ENCODE measurements around the gene N4BP2L1. TPM values are rescaled to one million over a fixed set of nuclear protein-coding genes. Genes with fewer than 3 reads are reported as not detected.

N4BP2L1 gene
- total RNA-seq, 2 experiments from 2014 or later = 26.2 to 32.2 TPM

DNA sequence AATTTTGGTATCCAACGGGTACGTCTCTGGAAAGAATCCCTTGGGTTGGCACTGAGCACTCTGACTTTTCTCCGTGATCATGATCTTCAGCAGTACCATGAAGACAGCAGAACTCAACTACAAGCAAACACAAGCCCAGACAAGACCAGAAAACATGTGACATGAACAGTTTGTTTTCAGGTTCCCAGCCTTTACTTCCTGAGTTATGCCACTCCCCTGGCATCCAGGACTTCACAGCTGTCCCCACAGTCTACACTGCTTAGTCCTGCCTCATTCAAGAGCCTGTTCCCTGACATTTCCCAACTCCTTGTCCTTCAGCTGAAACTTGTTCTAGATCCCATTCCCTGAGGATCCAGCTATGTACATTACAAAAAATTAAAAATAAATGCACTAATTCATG, 4.9 kb upstream of the N4BP2L1 start:
- POLR2A ChIA-PET = no interaction called here

DNA sequence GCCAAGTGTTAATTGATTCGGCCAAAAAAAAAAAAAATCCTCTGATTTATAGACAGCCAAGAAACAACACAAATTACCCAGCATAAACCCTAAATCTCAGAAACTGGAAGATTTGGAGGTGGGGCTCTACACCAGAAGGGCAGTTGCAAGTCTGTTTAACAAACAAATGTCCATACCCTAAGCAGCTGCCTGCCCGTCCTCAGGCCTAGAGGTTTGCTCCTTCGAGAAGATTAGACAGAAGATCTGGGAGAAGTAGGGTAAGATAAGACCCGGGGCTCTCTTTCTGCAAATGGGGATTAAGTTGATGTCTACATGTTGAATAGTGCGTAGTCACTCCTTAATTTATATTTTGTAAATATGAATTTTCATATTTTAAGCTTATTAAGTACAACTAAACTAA, 3.4 kb upstream of the N4BP2L1 start:
- Mint-ChIP-seq H3K27me3 (no peaks in the 10 kb centered on the region), H3K4me1 (ENCODE audit: low read depth) (peaks cover 13% of the 10 kb centered on the region), H3K4me3 (no peak overlapping the region), H3K9me3 (no peaks in the 10 kb centered on the region), H3K36me3 (ENCODE audit: low read depth) (peaks cover 6% of the 10 kb centered on the region), H3K27ac (no peak overlapping the region)
- intact Hi-C loops (cut with micrococcal nuclease) = no loop called here
- POLR2A ChIA-PET = interaction anchor here (0.6 to 1.0 kb wide), 2 partner anchors 108 to 116 kb away, joined by 3 read pairs; partner anchors contain the start of genes BRCA2 and ZAR1L
- CTCF ChIA-PET = interaction anchor here (0.9 kb wide), 1 partner anchor 10 kb away, joined by 3 read pairs; no protein-coding TSS in a partner anchor
- TF ChIP-seq, protein P1, sequence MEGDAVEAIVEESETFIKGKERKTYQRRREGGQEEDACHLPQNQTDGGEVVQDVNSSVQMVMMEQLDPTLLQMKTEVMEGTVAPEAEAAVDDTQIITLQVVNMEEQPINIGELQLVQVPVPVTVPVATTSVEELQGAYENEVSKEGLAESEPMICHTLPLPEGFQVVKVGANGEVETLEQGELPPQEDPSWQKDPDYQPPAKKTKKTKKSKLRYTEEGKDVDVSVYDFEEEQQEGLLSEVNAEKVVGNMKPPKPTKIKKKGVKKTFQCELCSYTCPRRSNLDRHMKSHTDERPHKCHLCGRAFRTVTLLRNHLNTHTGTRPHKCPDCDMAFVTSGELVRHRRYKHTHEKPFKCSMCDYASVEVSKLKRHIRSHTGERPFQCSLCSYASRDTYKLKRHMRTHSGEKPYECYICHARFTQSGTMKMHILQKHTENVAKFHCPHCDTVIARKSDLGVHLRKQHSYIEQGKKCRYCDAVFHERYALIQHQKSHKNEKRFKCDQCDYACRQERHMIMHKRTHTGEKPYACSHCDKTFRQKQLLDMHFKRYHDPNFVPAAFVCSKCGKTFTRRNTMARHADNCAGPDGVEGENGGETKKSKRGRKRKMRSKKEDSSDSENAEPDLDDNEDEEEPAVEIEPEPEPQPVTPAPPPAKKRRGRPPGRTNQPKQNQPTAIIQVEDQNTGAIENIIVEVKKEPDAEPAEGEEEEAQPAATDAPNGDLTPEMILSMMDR (IDR thresholded peaks at IDR 0.05) = no peak
- DNase-seq (no peak), ATAC-seq (no peak)

More for the DNA sequence above, 4.9 kb upstream of the N4BP2L1 start:
- Mint-ChIP-seq H3K27me3 (no peaks in the 10 kb centered on the region), H3K27ac (peak overlapping the region; percentile 11), H3K4me3 (no peak overlapping the region), H3K4me1 (ENCODE audit: low read depth) (peaks cover 13% of the 10 kb centered on the region), H3K9me3 (no peaks in the 10 kb centered on the region), H3K36me3 (ENCODE audit: low read depth) (no peaks in the 10 kb centered on the region)
- TF ChIP-seq, protein P1 (IDR thresholded peaks at IDR 0.05) = no peak
- no peak for DNase-seq
- ATAC-seq = no peak
- CTCF ChIA-PET = no interaction called here
- intact Hi-C loops (cut with micrococcal nuclease) = no loop called here

DNA sequence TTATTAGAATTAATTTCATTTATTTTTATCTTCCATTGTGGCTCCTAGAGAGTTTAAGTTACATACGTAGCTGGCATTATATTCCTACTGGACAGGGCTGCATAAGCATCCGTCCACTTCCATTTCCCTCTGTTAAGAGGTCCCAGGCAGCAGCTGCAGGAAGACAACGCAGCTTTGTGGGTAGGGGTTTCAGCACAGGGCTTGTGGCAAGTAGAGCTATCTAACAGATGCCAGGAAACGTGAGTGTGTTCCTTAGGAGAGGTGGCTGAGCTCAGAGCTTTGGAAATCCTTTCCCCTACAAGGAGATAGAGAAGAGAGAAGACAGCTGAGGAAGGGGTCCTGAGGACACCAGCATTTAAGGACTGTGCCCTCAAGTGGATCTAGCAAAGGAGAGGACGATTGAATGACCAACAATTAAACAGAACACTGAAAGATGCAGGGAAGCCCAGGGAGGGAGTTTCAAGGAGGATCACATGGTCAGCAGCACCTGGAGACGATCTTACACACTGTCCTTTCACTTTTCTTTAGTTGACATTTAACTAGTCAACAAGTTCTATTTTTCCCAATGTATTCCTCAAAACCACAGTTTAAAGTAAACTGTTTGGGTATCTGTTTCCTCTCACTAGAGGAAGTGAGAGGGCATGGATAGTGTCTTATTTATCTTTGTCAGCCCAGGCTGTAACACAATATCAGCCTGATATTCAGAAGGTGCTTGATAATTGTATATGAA, 2.3 kb upstream of the N4BP2L1 start:
- Mint-ChIP-seq H3K36me3 (ENCODE audit: low read depth) (peaks cover 16% of the 10 kb centered on the region), H3K4me1 (ENCODE audit: low read depth) (peaks cover 20% of the 10 kb centered on the region), H3K4me3 (no peak overlapping the region), H3K9me3 (no peaks in the 10 kb centered on the region), H3K27me3 (no peaks in the 10 kb centered on the region), H3K27ac (peak overlapping the region; percentile 44)
- ATAC-seq (no peak), DNase-seq (no peak)
- intact Hi-C loops (cut with micrococcal nuclease) = no loop called here
- ChIA-PET CTCF (interaction anchor here (1.2 to 1.4 kb wide), 2 partner anchors 183 to 210 kb away, joined by 3 read pairs; no protein-coding TSS in a partner anchor), POLR2A (no interaction called here)
- TF ChIP-seq, protein P1 (IDR thresholded peaks at IDR 0.05) = no peak

DNA sequence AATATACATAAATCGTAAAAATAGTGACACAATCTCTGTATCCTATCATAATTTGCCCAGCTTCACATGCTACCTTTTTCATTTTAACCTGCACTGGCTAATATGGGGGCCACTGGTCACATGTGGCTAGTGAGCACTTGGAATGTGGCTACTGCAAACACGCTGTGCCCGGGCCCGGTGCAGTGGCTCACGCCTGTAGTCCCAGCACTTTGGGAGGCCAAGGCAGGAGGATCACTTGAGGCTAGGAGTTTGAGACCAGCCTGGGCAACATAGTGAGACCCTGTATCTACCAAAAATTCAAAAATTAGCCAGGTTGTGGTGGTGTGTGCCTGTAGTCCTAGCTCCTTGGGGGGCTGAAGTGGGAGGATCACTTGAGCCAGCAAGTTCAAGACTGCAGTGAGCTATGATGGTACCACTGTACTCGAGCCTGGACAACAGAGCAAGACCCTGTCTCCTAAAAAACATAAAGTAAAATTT, 1.5 kb upstream of the N4BP2L1 start:
- ChIA-PET POLR2A (interaction anchor here (2.8 to 3.9 kb wide), 2 partner anchors 10 to 113 kb away, joined by 10 to 38 read pairs; partner anchors contain the start of genes BRCA2 and ZAR1L), CTCF (interaction anchor here (1.1 to 1.4 kb wide), 3 partner anchors 151 to 210 kb away, joined by 3 read pairs; no protein-coding TSS in a partner anchor)
- H3K27ac Mint-ChIP-seq = peak overlapping the region; percentile 98
- H3K9me3 Mint-ChIP-seq = no peaks in the 10 kb centered on the region
- TF ChIP-seq, protein P1 (IDR thresholded peaks at IDR 0.05) = no peak
- H3K4me3 Mint-ChIP-seq = no peak overlapping the region
- DNase-seq = no peak
- intact Hi-C loops (cut with micrococcal nuclease) = loop anchor here (5.0 kb wide), 2 partner anchors 108 to 112 kb away; partner anchors contain the start of genes BRCA2, N4BP2L2 and ZAR1L
- H3K4me1 Mint-ChIP-seq (ENCODE audit: low read depth) = peaks cover 23% of the 10 kb centered on the region
- no peaks in the 10 kb centered on the region for H3K27me3 Mint-ChIP-seq
- peaks cover 18% of the 10 kb centered on the region for H3K36me3 Mint-ChIP-seq (ENCODE audit: low read depth)
- no peak for ATAC-seq
